K562 (cell line): ENCODE data around the gene UPF2. TPM values are rescaled to one million over a fixed set of nuclear protein-coding genes. Genes with fewer than 3 reads are reported as not detected.

Experiments
- ATAC-seq: fragments of 200-7000 bp; cut with Tn5 transposase; 3 replicates; pipeline ENCODE4 v1.9.1; 2020; ENCODE audit warnings: moderate library complexity
- Bru-seq: library from RNA; stranded (reverse); fragments of 400-500 nt; gene quantifications from one replicate; lab custom pipeline; 2021; lab: Mats Ljungman, UMichigan
- BruChase-seq, 2 experiments: library from RNA; stranded (reverse); fragments of 400-500 nt; gene quantifications; one replicate each; lab custom pipeline; 2021; lab: Mats Ljungman, UMichigan
- BruUV-seq: library from RNA; stranded (reverse); fragments of 400-500 nt; replicated peaks from 2 replicates; lab custom pipeline; 2021; lab: Mats Ljungman, UMichigan
- CTCF ChIA-PET: fragments of 300-600 bp; formaldehyde crosslinking; extraction: SDS; loops from one replicate; lab custom pipeline; 2021; ENCODE audit warnings: low intra/inter-chr PET ratio; lab: Yijun Ruan, JAX
- POLR2A ChIA-PET: fragments of 300-600, 350-650 bp; sonication (Branson Sonifier 250); formaldehyde crosslinking; extraction: SDS; loops from one replicate; lab custom pipeline; 2021; ENCODE audit warnings: antibody characterized with exemption, inconsistent platforms; lab: Yijun Ruan, JAX
- DNase-seq, 4 experiments: peaks; one replicate each; pipeline versions ENCODE4 v3.0.0 to v3.0.0-alpha.2; 2011 to 2018; ENCODE audit warnings: low spot score in 3 of 4, mixed read lengths in 3 of 4; ENCODE audit errors: extremely low read depth in 1 of 4
- FAIRE-seq: peaks from 2 replicates; lab custom pipeline; 2011; peaks lifted over from hg19 to GRCh38; lab: Jason Lieb, UNC
- H2AFZ ChIP-seq: 2 replicates; pipeline ENCODE4 v1.6.0; 2011; ENCODE audit warnings: low read depth, low read length, control low read depth, inconsistent platforms
- H3K27ac ChIP-seq: fragments of 200-600 bp; 3 replicates; pipeline ENCODE4 v1.8.0; 2011; ENCODE audit warnings: low read depth, mild to moderate bottlenecking, control low read depth, inconsistent platforms, low read length, moderate library complexity, mixed read lengths; ENCODE audit errors: extremely low read depth
- H3K27me3 ChIP-seq, 2 experiments: fragments of 300-600 bp in 1 of 2; 2 replicates in 1 of 2; 3 replicates in 1 of 2; pipeline versions ENCODE4 v1.6.0 to v1.8.0; 2011; ENCODE audit warnings: inconsistent platforms in 2 of 2, low read length in 2 of 2, mild to moderate bottlenecking in 1 of 2, mixed read lengths in 1 of 2, moderate library complexity in 1 of 2; ENCODE audit not compliant: control insufficient read depth in 2 of 2, insufficient read depth in 2 of 2
- H3K36me3 ChIP-seq: fragments of 300-600 bp; 3 replicates; pipeline ENCODE4 v1.8.0; 2011; ENCODE audit warnings: mild to moderate bottlenecking, low read length, inconsistent platforms; ENCODE audit not compliant: control insufficient read depth, insufficient read depth
- H3K4me1 ChIP-seq, 2 experiments: fragments of 200-600 bp in 1 of 2; replicated peaks in 1 of 2; 2 replicates in 1 of 2; 3 replicates in 1 of 2; pipeline versions ENCODE4 v1.5.1 to v1.8.0; 2011; ENCODE audit warnings: inconsistent platforms in 2 of 2, low read length in 2 of 2, mild to moderate bottlenecking in 1 of 2, mixed read lengths in 1 of 2, moderate library complexity in 1 of 2; ENCODE audit not compliant: control insufficient read depth in 2 of 2, insufficient read depth in 2 of 2
- H3K4me2 ChIP-seq: 2 replicates; pipeline ENCODE4 v1.6.1; 2011; ENCODE audit warnings: low read length, control low read depth, inconsistent platforms, mixed read lengths; ENCODE audit not compliant: insufficient read depth
- H3K4me3 ChIP-seq: fragments of 200-600 bp; sonication (generic), shearing (Covaris generic); 2 replicates; pipeline ENCODE4 v1.5.1; 2016; ENCODE audit warnings: control low read depth, inconsistent platforms
- H3K79me2 ChIP-seq: fragments of 200-600 bp; 3 replicates; pipeline ENCODE4 v1.8.0; 2011; ENCODE audit warnings: low read length, inconsistent platforms; ENCODE audit not compliant: control insufficient read depth, insufficient read depth
- H3K9ac ChIP-seq, 2 experiments: 2 replicates each; pipeline versions ENCODE4 v1.6.0 to v1.6.1; 2011; ENCODE audit warnings: low read depth in 2 of 2, low read length in 2 of 2, control low read depth in 1 of 2, inconsistent platforms in 1 of 2, mild to moderate bottlenecking in 1 of 2, mixed read lengths in 1 of 2; ENCODE audit not compliant: insufficient read depth in 1 of 2
- H3K9me1 ChIP-seq: one replicate; pipeline ENCODE4 v1.6.0; 2011; ENCODE audit warnings: inconsistent platforms, mild to moderate bottlenecking, low read length, moderate library complexity; ENCODE audit not compliant: control insufficient read depth, insufficient read depth
- H3K9me3 ChIP-seq: replicated peaks from 2 replicates; pipeline ENCODE4 v1.5.1; 2011; ENCODE audit warnings: low read depth, low read length, inconsistent platforms; ENCODE audit not compliant: control insufficient read depth, insufficient read depth
- H4K20me1 ChIP-seq: replicated peaks from 2 replicates; pipeline ENCODE4 v1.6.1; 2011; ENCODE audit warnings: low read length, inconsistent platforms, mixed read lengths; ENCODE audit not compliant: control insufficient read depth, insufficient read depth
- ATF1 ChIP-seq, 2 experiments: fragments of 450-650 bp in 1 of 2; IDR thresholded peaks; 2 replicates each; pipeline ENCODE4 v1.6.1; 2016; ENCODE audit warnings: missing compliant biosample characterization in 1 of 2, missing genetic modification characterization in 1 of 2
- DACH1 ChIP-seq: fragments of 450-650 bp; IDR thresholded peaks from 2 replicates; pipeline ENCODE4 v1.6.1; 2018; ENCODE audit not compliant: partially characterized antibody
- FOSL1 ChIP-seq: fragments of 200-800 bp; sonication (Bioruptor generic); conservative IDR thresholded peaks from 2 replicates; pipeline ENCODE4 v1.6.1; 2016; ENCODE audit warnings: missing genetic modification characterization, missing compliant biosample characterization
- MED1 ChIP-seq: sonication (generic); formaldehyde crosslinking; IDR thresholded peaks from 2 replicates; pipeline ENCODE4 v1.8.1; 2023; ENCODE audit warnings: missing genetic modification reagents, borderline replicate concordance
- SIN3B ChIP-seq: fragments of 450-650 bp; IDR thresholded peaks from 2 replicates; pipeline ENCODE4 v1.6.1; 2017; ENCODE audit warnings: low read depth, mild to moderate bottlenecking, moderate library complexity
- ZFPM2 ChIP-seq: fragments of 250-450 bp; sonication (Bioruptor Pico); IDR thresholded peaks from 2 replicates; pipeline ENCODE4 v1.5.1; 2022; ENCODE audit warnings: mild to moderate bottlenecking
- ZNF263 ChIP-seq: sonication (generic); formaldehyde crosslinking; IDR thresholded peaks from 2 replicates; pipeline ENCODE4 v1.8.0; 2022; ENCODE audit warnings: mild to moderate bottlenecking, missing genetic modification reagents, borderline replicate concordance
- WGBS: fragments of 100-300 bp; shearing (Covaris generic); methylation state at CpG from one replicate; pipeline ENCODE4 v1.1.6; 2016; ENCODE audit warnings: low coverage, mixed read lengths; ENCODE audit not compliant: insufficient coverage; ENCODE audit errors: missing lambda C conversion rate; 5-methylcytosine and 5-hydroxymethylcytosine counted together
- in situ Hi-C: fragments of 300-500 bp; cut with MboI; formaldehyde crosslinking; loops from 4 replicates; pipeline ENCODE4 v1.15.0; 2018; ENCODE audit warnings: inconsistent platforms, mixed read lengths
- intact Hi-C: fragments of 100-400 bp; cut with micrococcal nuclease; formaldehyde crosslinking; loops from 2 replicates; pipeline ENCODE4 v1.14.2; 2022
- long read RNA-seq, 3 experiments: library from polyadenylated mRNA in 2 of 3; library from RNA in 1 of 3; unstranded in 2 of 3; stranded (forward) in 1 of 3; transcript quantifications; one replicate each; pipeline ENCODE4 v2.0.0, GENCODE V29; 2019 to 2022
- polyA minus RNA-seq, 3 experiments: library from RNA; depleted of rRNA, polyadenylated mRNA; stranded (reverse); fragments of >200 nt; gene quantifications; 2 replicates each; pipeline ENCODE4 v1.2.3, GENCODE V29; 2011
- polyA plus RNA-seq, 8 experiments: library from polyadenylated mRNA; depleted of rRNA in 4 of 8; stranded (reverse) in 5 of 8; unstranded in 3 of 8; fragments of >200 nt; fragmentation: Nextera tagmentation in 2 of 8; fragmentation: Illumina TruSeq in 1 of 8; extraction: Ambion mirVana in 2 of 8; extraction: Trizol in 1 of 8; gene quantifications; 2 replicates each; pipeline versions ENCODE4 v1.2.1 to v1.2.3, GENCODE V29; 2011 to 2014; ENCODE audit warnings: inconsistent platforms in 1 of 8, missing spikeins in 1 of 8
- total RNA-seq, 7 experiments: library from RNA; depleted of rRNA in 6 of 7; stranded (reverse); fragments of >200 nt in 6 of 7; fragmentation: Illumina TruSeq in 2 of 7; extraction: Trizol in 2 of 7; gene quantifications; 2 replicates each; pipeline versions ENCODE4 v1.2.1 to v1.2.3, GENCODE V29; 2011 to 2021; ENCODE audit warnings: low replicate concordance in 1 of 7
- TF ChIP-seq, protein P1 (sequence below), 2 experiments: fragments of 450-650 bp in 1 of 2; sonication (generic) in 1 of 2; formaldehyde crosslinking; conservative IDR thresholded peaks; 2 replicates each; pipeline versions ENCODE4 v1.4.0 to v1.8.1; 2020 to 2022; ENCODE audit warnings: mild to moderate bottlenecking in 1 of 2, missing genetic modification reagents in 1 of 2

UPF2 gene, protein sequence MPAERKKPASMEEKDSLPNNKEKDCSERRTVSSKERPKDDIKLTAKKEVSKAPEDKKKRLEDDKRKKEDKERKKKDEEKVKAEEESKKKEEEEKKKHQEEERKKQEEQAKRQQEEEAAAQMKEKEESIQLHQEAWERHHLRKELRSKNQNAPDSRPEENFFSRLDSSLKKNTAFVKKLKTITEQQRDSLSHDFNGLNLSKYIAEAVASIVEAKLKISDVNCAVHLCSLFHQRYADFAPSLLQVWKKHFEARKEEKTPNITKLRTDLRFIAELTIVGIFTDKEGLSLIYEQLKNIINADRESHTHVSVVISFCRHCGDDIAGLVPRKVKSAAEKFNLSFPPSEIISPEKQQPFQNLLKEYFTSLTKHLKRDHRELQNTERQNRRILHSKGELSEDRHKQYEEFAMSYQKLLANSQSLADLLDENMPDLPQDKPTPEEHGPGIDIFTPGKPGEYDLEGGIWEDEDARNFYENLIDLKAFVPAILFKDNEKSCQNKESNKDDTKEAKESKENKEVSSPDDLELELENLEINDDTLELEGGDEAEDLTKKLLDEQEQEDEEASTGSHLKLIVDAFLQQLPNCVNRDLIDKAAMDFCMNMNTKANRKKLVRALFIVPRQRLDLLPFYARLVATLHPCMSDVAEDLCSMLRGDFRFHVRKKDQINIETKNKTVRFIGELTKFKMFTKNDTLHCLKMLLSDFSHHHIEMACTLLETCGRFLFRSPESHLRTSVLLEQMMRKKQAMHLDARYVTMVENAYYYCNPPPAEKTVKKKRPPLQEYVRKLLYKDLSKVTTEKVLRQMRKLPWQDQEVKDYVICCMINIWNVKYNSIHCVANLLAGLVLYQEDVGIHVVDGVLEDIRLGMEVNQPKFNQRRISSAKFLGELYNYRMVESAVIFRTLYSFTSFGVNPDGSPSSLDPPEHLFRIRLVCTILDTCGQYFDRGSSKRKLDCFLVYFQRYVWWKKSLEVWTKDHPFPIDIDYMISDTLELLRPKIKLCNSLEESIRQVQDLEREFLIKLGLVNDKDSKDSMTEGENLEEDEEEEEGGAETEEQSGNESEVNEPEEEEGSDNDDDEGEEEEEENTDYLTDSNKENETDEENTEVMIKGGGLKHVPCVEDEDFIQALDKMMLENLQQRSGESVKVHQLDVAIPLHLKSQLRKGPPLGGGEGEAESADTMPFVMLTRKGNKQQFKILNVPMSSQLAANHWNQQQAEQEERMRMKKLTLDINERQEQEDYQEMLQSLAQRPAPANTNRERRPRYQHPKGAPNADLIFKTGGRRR
- total RNA-seq (2011; cell fraction: chromatin; rRNA removed; ENCODE audit: low replicate concordance) = 10.8 and 56.6 TPM in 2 replicates
- total RNA-seq (2011; cell fraction: nucleolus; rRNA removed) = 6.5 and 9.1 TPM in 2 replicates
- 12.4 and 15.1 TPM in 2 replicates for total RNA-seq (2011; cell fraction: nucleoplasm; rRNA removed)
- 18.8 and 18.9 TPM in 2 replicates for total RNA-seq (2014; rRNA removed)
- 35.3 and 41.9 TPM in 2 replicates for total RNA-seq (2014; rRNA removed; fragmentation: Illumina TruSeq; extraction: Trizol)
- total RNA-seq (2015; rRNA removed; fragmentation: Illumina TruSeq; extraction: Trizol) = 33.1 and 35.8 TPM in 2 replicates
- 20.9 and 21.2 TPM in 2 replicates for total RNA-seq (2021)
- polyA plus RNA-seq (2011; rRNA removed) = 18.9 and 27.2 TPM in 2 replicates
- 4.6 and 8.1 TPM in 2 replicates for polyA plus RNA-seq (2011; cell fraction: cytosol; rRNA removed)
- 8.0 and 9.4 TPM in 2 replicates for polyA plus RNA-seq (2011; cell fraction: nucleus; rRNA removed)
- polyA plus RNA-seq (2012) = 13.3 and 21.1 TPM in 2 replicates
- 29.1 and 37.7 TPM in 2 replicates for polyA plus RNA-seq (2014; fragmentation: Illumina TruSeq; extraction: Trizol)
- polyA plus RNA-seq (2014; fragmentation: Nextera tagmentation; extraction: Ambion mirVana) = 10 to 100 TPM; 13.9 to 17.3 TPM
- polyA plus RNA-seq (2014; rRNA removed) = 22.4 and 23.7 TPM in 2 replicates
- 43.1 and 43.5 TPM in 2 replicates for polyA minus RNA-seq (2011; rRNA and poly(A)+ RNA removed)
- polyA minus RNA-seq (2011; cell fraction: cytosol; rRNA and poly(A)+ RNA removed) = 10.0 and 15.4 TPM in 2 replicates
- 9.0 and 18.8 TPM in 2 replicates for polyA minus RNA-seq (2011; cell fraction: nucleus; rRNA and poly(A)+ RNA removed)
- Bru-seq, nascent RNA = percentile 76 among the genes with signal in this experiment
- percentile 84 among the genes with signal in this experiment for BruChase-seq, experiment 1, labeled RNA remaining after a 2-hour chase
- BruChase-seq, experiment 2, labeled RNA remaining after a 6-hour chase = percentile 84 among the genes with signal in this experiment
- long read RNA-seq, experiment 1, full-length matches to known transcripts = 32 of 102 reads
- long read RNA-seq, experiment 1, partial matches to known transcripts = 50 of 102 reads
- long read RNA-seq, experiment 1, other reads (novel, unspliced or antisense) = 20 of 102 reads
- long read RNA-seq, experiment 2, full-length matches to known transcripts = 2 of 27 reads
- long read RNA-seq, experiment 2, partial matches to known transcripts = 15 of 27 reads
- long read RNA-seq, experiment 2, other reads (novel, unspliced or antisense) = 10 of 27 reads
- long read RNA-seq, experiment 3, partial matches to known transcripts = 10 of 14 reads
- long read RNA-seq, experiment 3, other reads (novel, unspliced or antisense) = 1 of 14 reads

- peaks cover 5 to 11% of the 10 kb centered on the region in 2 experiments; a peak in 4 of 5 replicates for H3K4me1 ChIP-seq
- no peaks in the 10 kb centered on the region for H3K9me1 ChIP-seq
- H3K27ac ChIP-seq = peak within 1 kb of the TSS; percentile 100
- ATAC-seq = peak; percentile 90
- in situ Hi-C loops = no loop called here
- H3K4me2 ChIP-seq = peak within 1 kb of the TSS; percentile 89
- H3K79me2 ChIP-seq = peaks cover 45% of the 10 kb centered on the region
- H3K36me3 ChIP-seq = peaks cover 5% of the 10 kb centered on the region; the same call in 2 of the 3 replicates
- intact Hi-C loops = loop anchor here (2.0 to 10.0 kb wide), 3 partner anchors 26 to 152 kb away; partner anchors contain the start of genes CDC123, DHTKD1 and NUDT5
- BruUV-seq = no TSS peak
- H3K27me3 ChIP-seq = no peaks in the 10 kb centered on the region
- H3K9ac ChIP-seq = peak within 1 kb of the TSS; percentile 99
- peaks cover 4% of the 10 kb centered on the region; the same call in 1 of the 2 replicates for H3K9me3 ChIP-seq
- 9% methylated on average over 38 of the region's 56 CpGs for WGBS
- H3K4me3 ChIP-seq = peak within 1 kb of the TSS; percentile 100
- FAIRE-seq = peak; percentile 96
- ChIA-PET POLR2A (interaction anchor here (0.6 to 3.5 kb wide), 11 partner anchors 10 to 1256 kb away, joined by 3 to 20 read pairs (median 5); no protein-coding TSS in a partner anchor), CTCF (no interaction called here)
- H4K20me1 ChIP-seq = no peaks in the 10 kb centered on the region
- H2AFZ ChIP-seq = peak within 1 kb of the TSS; percentile 99
- peak; percentile 99 for DNase-seq
- TF ChIP-seq MED1 (no peak), DACH1 (peak; percentile 96), FOSL1 (tag) (peak; percentile 64), ATF1 (CRISPR knock-in tag; IDR thresholded peaks at IDR 0.05) (no peak), ATF1 (tag; IDR thresholded peaks at IDR 0.05) (peak; percentile 68), ZFPM2 (CRISPR knock-in tag) (no peak), ZNF263 (CRISPR knock-in tag) (peak; percentile 98), SIN3B (peak; percentile 65; the same call in 1 of the 2 replicates)
- TF ChIP-seq, protein P1, sequence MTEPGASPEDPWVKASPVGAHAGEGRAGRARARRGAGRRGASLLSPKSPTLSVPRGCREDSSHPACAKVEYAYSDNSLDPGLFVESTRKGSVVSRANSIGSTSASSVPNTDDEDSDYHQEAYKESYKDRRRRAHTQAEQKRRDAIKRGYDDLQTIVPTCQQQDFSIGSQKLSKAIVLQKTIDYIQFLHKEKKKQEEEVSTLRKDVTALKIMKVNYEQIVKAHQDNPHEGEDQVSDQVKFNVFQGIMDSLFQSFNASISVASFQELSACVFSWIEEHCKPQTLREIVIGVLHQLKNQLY (CRISPR knock-in tag; conservative IDR thresholded peaks at IDR 0.05) = no peak
Measured at GRCh38 chr10:12042797-12043651, at the start of gene UPF2. UPF2 (minus strand) TSS chr10:12042809; CDS start chr10:12035423, 7,386 bp downstream.
